AG04449 (cell line): Measurements from ENCODE around the gene CMIP.
A peak's percentile ranks its signal among the peaks of the same experiment; 100 is the strongest.

Experiments
- CTCF ChIA-PET: fragments of 350-600 bp; formaldehyde crosslinking; extraction: SDS; loops from one replicate; lab custom pipeline; 2021; ENCODE audit warnings: antibody characterized with exemption; lab: Yijun Ruan, JAX
- POLR2A ChIA-PET: fragments of 400-600, 350-600 bp; formaldehyde crosslinking; extraction: SDS; loops from one replicate; lab custom pipeline; 2020; ENCODE audit warnings: antibody characterized with exemption, inconsistent platforms; lab: Yijun Ruan, JAX
- DNase-seq: peaks from one replicate; pipeline ENCODE4 v3.0.0-alpha.2; 2010; ENCODE audit warnings: low read depth, low spot score
- H3K4me3 ChIP-seq: 2 replicates; pipeline ENCODE4 v1.5.1; 2011; ENCODE audit warnings: low read depth, mild to moderate bottlenecking, control low read depth, low read length
- TF ChIP-seq, protein P1 (sequence below): IDR thresholded peaks from one replicate; pipeline ENCODE4 v1.5.1; 2011; ENCODE audit warnings: mild to moderate bottlenecking, moderate library complexity, low read length, control low read depth, inconsistent platforms; ENCODE audit not compliant: insufficient read depth; ENCODE audit errors: missing control alignments

CMIP gene

DNA sequence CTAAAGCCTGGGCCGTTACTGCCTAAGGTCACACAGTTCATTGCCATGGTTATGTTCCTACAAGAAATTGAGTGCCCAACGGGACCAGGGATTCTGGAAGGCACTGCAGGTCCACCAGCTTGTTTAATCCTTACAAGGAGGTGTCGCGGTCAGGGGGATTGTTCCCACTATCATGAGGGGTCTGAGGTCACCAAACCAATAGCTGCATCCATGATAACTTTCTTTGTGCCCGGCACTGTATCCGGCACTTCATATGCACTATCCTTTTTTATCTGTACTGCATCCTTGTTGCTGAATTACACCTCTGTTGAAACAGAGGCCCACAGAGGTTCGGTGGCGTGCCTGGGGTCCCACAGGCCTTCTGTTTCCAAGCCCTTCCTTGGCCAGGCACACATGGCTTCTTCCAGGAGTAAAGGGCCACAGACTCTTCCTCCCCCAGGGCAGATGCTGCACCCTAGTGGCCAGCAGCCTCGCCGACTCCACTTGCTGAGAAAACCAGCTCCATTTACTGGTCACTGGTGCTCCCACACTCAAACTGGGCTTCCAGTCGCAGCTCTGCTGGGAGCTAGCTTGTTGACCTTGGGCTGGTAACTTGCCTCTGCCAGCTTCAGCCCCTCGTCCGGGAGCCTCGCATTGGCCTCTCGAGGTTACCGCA is 252.5 kb downstream of the CMIP start:
- no peak overlapping the region for H3K4me3 ChIP-seq
- peak; percentile 4 for DNase-seq
- TF ChIP-seq, protein P1, sequence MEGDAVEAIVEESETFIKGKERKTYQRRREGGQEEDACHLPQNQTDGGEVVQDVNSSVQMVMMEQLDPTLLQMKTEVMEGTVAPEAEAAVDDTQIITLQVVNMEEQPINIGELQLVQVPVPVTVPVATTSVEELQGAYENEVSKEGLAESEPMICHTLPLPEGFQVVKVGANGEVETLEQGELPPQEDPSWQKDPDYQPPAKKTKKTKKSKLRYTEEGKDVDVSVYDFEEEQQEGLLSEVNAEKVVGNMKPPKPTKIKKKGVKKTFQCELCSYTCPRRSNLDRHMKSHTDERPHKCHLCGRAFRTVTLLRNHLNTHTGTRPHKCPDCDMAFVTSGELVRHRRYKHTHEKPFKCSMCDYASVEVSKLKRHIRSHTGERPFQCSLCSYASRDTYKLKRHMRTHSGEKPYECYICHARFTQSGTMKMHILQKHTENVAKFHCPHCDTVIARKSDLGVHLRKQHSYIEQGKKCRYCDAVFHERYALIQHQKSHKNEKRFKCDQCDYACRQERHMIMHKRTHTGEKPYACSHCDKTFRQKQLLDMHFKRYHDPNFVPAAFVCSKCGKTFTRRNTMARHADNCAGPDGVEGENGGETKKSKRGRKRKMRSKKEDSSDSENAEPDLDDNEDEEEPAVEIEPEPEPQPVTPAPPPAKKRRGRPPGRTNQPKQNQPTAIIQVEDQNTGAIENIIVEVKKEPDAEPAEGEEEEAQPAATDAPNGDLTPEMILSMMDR: peak; percentile 71
- CTCF ChIA-PET: interaction anchor here (0.7 to 3.1 kb wide), 25 partner anchors 10 to 332 kb away, joined by 3 to 19 read pairs (median 4); no protein-coding TSS in a partner anchor
- POLR2A ChIA-PET: interaction anchor here (0.5 kb wide), 1 partner anchor 103 kb away, joined by 3 read pairs; no protein-coding TSS in a partner anchor

DNA sequence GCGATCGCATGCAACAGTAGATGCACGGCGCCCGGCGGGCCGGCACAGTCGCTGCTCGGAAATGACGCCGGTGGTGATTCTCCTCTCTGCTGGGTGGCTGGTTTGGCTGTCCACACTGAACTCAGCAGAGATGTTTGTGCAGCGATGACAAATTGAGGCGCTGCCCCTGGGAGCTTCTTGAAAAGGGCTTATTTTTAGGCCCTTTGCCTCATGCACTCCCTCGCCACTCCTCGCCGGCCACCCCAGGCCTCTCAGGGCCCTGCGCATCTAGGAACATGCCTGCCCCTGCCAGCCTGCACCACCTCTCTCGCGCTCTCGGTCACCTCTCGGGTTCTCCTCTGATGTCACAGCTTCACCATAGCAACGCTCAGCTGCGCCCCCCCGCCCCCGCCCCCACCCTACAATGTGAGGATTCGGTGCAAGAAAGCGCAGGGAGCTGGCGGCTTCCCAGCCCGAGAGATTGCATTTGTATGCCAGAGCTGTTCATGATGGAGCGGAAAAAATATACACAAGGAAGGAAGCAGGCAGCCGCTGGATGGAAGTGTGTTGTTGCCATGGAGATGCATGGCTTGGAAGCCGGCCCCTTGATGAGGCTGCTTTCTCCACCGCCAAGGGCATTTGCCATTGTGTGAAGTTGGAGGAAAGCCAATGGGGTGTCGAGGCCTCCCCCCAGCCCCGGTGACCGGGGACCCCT is 253.2 kb downstream of the CMIP start:
- ChIA-PET CTCF (interaction anchor here (0.7 to 3.1 kb wide), 24 partner anchors 10 to 332 kb away, joined by 3 to 19 read pairs (median 4); no protein-coding TSS in a partner anchor), POLR2A (no interaction called here)
- no peak for DNase-seq
- H3K4me3 ChIP-seq: no peak overlapping the region
- TF ChIP-seq, protein P1: no peak

DNA sequence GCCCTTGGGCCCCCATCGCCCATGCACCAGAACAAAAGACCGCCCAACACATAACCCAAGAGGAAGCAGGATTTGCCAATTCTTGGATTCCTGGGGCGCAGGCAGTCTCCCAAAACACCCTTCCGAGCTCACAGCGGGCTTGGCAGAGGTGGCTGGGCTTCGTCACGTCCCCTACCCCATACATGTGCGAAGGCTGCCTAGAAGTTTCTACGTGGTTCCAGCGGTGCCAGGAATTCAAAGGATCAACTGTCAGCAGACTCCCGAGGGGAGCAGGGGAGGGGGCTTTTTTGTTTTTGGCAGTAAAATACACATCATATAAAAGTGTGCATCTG is 253.7 kb downstream of the CMIP start:
- TF ChIP-seq, protein P1: no peak
- POLR2A ChIA-PET: no interaction called here
- CTCF ChIA-PET: interaction anchor here (1.2 to 3.1 kb wide), 8 partner anchors 11 to 298 kb away, joined by 4 to 19 read pairs (median 5); no protein-coding TSS in a partner anchor
- DNase-seq: no peak
- no peak overlapping the region for H3K4me3 ChIP-seq

DNA sequence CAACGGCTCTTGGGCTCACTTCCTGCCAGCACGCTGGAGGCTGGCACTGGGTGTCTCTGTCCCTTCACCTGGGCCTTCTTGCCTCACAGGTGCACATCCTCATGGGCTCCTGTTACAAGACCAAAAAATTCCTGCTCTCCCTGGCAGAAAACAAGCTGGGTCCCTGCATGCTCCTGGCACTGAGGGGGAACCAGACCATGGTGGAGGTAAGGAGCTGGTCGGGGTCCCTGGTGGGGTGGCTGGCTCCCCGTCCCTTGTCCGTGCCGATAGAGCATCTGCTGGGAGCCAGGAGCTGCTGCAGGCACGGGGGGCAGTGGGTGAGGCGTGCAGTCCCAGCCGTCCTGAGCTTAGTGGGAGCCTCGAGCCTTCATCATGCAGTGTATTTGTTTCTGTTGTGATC is 255.0 kb downstream of the CMIP start:
- DNase-seq: no peak
- no peak overlapping the region for H3K4me3 ChIP-seq
- TF ChIP-seq, protein P1: no peak
- ChIA-PET CTCF (interaction anchor here (0.8 to 1.0 kb wide), 2 partner anchors 9 to 296 kb away, joined by 3 to 5 read pairs; no protein-coding TSS in a partner anchor), POLR2A (no interaction called here)

DNA sequence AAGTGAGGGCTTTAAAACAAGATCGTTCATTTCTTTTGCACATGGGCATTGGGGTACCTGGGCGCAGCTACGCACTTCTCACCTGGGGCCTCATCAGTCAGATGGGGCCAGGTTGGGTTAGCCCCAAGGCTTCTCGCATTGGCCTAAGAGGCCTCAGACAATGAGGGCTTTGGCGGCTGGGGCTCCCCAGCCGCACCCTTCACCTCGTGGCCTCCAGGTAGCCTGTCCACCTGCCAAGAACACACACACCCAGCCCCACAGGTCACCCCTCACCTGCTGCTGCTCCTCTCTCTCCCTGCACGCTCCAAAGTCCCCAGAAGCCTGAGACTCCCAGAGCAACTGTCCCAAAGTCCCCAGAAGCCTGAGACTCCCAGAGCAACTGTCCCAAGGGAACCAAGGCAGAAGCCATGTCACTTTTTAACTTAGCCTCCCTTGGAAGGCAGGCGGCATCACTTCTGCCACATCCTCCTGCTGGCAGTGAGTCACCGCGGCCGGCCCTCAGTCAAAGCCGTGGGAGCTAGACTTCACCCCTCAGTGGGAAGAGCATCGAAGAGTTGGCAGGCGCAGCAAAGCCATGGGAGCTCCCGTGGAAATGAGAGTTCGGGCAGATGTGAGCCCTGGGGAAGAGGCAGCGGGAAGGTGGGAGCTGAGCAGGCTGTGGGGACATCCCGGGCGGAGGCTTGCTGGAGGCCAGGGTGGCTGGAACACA is 255.6 kb downstream of the CMIP start:
- CTCF ChIA-PET: interaction anchor here (1.0 kb wide), 1 partner anchor 9 kb away, joined by 5 read pairs; no protein-coding TSS in a partner anchor
- TF ChIP-seq, protein P1: no peak
- DNase-seq: no peak
- POLR2A ChIA-PET: no interaction called here
- no peak overlapping the region for H3K4me3 ChIP-seq

DNA sequence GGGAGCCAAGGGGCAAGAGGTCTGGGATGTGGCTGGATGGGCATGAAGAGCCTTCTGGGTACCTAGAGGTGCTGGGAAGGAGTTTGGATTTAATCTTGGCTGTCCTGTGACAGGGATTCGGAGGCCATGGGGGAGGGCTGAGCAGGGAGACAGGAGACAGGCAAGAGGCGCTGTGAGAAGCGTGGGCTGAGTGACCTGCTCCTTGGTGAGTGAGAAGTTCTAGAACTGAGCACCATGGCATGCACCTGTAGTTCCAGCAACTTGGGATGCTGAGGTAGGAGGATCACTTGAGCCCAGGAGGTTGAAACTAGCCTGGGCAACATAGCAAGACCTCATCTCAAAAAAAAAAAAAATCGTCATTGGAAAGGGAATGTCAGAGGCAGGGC is 256.2 kb downstream of the CMIP start:
- TF ChIP-seq, protein P1: no peak
- ChIA-PET CTCF (interaction anchor here (1.0 kb wide), 1 partner anchor 10 kb away, joined by 5 read pairs; no protein-coding TSS in a partner anchor), POLR2A (no interaction called here)
- H3K4me3 ChIP-seq: no peak overlapping the region
- DNase-seq: no peak
